GM12801 (cell line): ENCODE results near the gene XPNPEP1.

Experiments
- CTCF ChIP-seq: IDR thresholded peaks from one replicate; pipeline ENCODE4 v1.5.1; 2011; ENCODE audit warnings: control low read depth; ENCODE audit not compliant: insufficient read length; ENCODE audit errors: extremely low read depth

Gene XPNPEP1

DNA sequence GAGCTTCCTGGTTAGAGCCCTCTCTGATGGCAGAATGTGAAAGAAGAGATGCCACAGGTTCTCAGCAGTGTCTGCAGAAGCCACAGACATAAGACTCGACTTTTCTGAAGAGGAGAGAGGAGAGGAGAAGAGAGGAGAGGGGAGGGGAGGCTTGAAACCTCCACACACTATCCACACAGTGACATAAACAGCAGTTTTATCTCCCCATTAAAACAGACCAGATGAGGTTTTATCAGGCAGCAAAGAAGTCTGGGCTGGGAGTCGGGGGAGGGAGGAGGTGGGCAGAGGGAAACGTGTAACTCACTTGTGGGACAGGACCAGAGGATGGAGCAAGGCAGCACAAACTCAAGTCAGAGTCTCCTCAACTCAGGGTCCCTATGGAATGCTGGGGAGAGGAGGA lies 76.5 kb downstream of the XPNPEP1 start:
- no peak for TF ChIP-seq CTCF

DNA sequence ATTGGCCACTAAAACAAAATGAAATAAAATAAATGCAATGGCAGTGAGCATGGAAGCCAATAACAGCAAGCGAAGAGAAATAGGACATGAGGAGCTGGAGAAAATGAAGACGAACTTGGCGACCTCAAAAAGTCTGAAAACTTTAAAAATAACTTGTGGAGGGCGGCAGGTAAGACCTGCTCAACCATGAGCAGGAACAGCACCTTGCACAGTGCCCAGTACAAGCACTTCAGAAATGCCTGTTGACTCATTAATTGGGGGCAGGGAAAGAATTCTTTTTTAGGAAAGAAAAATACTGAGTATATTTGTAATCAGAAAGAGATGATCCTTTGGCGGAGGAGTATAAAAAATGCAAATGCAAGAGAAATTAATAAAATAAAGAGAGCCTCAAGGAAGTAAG lies 78.0 kb downstream of the XPNPEP1 start:
- no peak for TF ChIP-seq CTCF

GRCh38 chr10:109838592-109839244 lies 84.6 kb downstream of the XPNPEP1 start:
- TF ChIP-seq CTCF: no peak

GRCh38 chr10:109837384-109837783 lies 85.9 kb downstream of the XPNPEP1 start:
- TF ChIP-seq CTCF: no peak

DNA sequence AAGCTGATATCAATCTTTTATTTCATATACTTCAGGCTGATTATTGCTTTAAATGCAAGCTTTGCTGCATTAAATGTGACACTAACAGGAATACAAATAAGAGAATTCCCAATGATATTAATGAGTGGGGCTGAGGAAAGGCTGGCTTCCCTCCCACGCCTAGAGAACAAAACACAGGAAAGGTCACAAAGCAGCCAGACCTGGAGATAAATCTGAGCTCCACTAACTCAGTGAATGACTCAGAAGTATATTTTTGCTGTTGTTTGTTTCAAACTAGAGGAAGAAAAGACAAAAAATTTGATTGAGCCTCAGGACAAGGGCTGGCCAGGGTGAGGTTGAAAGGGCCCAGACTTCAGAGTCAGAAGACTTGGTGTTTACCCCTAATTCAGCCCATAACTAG lies 88.1 kb downstream of the XPNPEP1 start:
- TF ChIP-seq CTCF: no peak

DNA sequence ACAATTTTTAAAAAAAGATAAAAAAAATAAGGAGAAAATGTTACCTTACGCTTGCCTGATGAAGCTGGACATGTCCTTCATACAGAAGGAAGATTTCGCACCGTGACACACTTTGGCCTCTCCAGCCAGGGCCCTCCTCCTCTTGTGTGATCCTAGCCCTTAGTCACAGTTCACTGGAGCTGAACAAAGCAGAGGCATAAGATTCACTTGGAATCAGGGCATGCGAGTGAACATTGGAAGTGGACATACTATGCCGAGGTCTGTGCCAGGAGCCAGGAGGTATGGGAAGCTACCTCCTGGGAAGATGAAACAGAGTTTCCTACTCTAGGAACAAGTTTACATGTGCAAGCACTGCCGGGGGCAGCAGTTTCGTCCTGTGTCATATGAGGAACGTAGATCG lies 91.5 kb downstream of the XPNPEP1 start:
- TF ChIP-seq CTCF: no peak

DNA sequence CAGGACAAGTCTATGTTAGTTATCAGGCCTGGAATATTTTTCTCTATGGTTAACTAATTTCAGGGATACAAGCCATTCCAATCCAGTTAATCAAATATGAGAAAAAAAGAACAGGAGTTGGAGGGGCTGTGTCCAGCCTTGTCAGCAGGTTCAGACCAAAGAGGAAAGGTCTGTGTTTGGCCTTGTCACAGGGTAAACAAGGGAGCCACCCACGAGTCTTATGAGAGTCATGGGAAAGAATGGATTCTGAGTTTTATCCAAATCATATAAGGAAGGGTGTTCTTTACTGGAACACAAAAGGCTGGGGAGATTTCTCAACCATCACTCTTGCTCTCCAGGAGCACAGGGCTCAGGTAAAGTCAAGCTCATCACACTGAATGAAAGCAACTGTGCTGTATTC lies 99.1 kb downstream of the XPNPEP1 start:
- TF ChIP-seq CTCF: no peak
